ENCODE results near the gene DNAJB12.
"Not testable (repeated sequence)": the region's sequence is repeated elsewhere in the genome, so short reads cannot be mapped to it uniquely, and the experiment has no call there.

Gene DNAJB12

DNA sequence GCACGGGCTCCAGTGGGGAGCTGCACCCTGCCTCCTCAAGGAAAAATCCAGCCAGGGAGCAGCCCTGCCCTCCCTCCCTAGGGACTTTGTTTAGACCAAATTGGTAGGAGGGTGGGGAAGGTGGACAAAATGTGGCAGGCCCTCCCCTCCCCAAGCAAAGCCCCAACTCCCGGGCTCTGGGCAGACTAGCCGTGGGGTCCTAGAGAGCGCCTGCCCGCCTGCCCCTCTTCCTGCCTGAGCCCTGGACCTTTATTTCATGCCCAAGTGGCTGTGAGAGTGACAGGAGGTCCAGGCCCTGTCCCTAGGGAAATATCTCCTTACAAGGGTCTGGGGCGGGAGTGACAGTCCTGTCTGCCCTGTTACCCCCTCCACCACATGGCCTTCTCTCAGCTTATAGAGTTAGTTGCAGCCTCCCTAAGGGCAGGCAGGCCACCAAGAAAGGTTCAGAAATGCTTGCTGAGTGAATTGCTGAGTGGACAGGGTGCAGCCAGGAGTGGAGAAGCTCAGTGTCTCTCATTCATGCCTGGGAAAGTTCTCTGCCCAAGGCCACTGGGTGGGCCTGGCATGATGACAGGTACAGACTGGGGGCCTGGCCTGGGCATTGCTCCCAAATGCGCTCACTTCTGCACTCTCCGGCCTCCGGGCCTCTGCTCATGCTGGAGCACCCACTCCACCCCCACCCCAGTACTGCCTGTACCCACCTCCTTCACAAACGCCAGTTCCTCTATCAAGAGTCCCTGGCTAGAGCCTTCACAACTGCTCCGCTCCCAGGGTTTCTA, 25.2 kb downstream of the DNAJB12 start:
- FAIRE-seq: no peak

DNA sequence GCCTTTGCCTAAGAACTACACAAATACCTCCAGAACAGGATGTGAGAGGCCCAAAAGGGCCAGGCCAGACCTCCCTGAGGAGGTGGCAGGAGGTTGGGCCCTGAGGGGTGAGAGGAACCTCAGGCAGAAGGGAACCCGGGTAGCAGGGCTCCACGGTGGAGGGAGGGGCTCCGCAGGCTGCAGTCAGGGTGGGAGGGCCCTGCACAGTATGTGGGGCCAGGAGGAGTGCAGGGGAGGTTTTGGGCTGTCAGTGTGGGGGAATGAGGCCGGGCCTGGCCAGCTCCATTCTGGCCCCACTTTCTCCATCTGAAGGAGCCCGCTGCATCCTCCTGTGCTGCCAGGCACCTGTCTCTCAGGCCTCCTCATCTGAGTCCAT, 25.9 kb downstream of the DNAJB12 start:
- no peak for FAIRE-seq

DNA sequence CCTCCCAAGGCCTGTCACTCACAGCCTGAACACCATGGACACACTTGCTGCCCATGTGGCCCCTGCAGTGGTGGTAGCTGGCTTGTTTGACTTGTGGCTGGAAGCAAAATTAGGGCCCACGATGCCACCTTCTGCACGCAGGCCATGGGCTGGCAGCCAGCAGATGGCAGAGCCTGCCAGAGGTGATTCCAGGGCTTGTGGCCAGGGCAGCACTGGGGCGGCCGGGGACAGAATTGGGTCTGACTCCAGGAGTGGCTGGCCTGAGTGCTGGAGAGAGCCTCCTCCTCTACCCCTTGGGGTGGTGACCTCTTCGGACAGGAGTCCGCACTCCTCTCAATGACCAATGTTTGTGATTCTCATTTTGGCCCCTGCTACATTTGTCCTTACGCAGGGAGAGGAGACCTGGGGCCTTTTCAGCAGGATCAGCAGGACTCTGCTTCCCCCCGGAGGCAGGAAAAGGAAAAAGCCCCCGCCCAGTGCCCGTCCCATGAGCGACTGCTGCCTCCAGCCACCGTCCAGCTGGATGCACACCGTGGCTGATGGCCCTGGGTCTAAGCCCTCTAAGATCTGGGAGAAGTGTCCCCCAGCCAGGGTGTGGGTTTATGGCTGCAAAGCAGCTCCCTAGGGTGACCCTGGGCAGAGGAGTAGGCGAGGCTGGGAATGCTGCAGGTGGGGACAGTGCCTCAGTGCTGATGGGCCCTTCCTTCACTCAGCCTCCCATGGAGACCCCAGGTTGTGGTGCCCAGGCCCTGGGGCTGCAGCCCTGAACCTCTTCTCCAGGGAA, 26.5 kb downstream of the DNAJB12 start:
- FAIRE-seq: no peak

DNA sequence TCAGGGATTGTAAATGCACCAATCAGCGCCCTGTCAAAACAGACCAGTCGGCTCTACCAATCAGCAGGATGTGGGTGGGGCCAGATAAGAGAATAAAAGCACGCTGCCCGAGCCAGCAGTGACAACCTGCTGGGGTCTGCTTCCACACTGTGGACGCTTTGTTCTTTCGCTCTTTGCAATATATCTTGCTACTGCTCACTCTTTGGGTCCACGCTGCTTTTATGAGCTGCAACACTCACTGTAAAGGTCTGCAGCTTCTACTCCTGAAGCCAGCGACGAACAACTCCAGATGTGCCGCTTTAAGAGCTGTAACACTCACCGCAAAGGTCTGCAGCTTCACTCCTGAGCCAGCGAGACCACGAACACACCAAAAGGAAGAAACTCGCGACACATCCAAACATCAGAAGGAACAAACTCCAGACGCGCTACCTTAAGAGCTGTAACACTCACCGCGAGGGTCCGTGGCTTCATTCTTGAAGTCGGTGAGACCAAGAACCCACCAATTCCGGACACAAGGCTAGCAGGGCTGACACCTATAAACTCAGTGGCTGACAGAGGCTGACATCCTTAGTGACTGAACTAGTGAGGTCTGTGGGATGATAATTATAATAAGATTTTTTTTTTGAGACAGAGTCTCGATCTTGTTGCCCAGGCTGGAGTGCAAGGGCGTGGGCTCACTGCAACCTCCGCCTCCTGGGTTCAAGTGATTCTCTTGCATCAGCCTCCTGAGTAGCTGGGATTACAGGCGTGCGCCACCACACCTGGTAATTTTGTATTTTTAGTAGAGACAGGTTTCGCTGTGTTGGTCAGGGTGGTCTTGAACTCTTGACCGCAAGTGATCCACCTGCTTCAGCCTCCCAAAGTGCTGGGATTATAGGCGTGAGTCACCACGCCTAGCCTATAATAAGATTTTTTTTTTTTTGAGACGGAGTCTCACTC, 27.8 kb downstream of the DNAJB12 start:
- FAIRE-seq: not testable (repeated sequence)

DNA sequence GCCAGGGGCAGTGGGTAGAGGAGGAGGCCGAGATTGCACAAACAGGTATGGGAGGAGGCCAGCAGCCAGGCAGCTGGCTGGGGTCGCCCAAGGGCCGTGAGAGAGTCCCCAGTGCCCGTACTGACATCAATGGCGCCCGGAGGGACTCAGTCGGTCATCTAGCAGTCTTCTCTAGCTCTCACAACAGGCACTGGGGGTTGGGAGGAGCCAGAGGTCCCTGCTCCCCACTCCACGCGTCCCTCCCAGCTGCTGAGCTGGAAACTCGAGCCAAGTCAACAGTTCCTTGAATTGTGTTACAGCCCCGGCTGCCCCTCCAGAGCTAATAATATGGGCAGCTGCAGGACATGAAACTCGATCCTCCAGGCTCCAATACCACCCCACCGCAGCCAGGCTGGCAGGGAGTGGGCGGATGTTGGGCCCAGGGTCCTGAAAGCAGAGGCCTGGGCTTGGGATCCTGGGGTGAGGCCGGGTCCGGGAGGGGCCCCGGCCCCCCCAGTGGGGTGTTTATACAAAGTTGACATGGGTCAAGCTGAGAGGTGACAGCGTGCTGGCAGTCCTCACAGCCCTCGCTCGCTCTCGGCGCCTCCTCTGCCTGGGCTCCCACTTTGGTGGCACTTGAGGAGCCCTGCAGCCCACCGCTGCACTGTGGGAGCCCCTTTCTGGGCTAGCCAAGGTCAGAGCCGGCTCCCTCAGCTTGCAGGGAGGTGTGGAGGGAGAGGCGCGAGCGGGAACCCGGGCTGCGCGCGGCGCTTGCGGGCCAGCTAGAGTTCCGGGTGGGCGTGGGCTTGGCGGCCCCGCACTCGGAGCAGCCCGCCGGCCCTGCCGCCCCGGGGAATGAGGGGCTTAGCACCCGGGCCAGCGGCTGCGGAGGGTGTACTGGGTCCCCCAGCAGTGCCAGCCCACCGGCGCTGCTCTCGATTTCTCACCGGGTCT, 29.2 kb downstream of the DNAJB12 start:
- FAIRE-seq: not testable (repeated sequence)

DNA sequence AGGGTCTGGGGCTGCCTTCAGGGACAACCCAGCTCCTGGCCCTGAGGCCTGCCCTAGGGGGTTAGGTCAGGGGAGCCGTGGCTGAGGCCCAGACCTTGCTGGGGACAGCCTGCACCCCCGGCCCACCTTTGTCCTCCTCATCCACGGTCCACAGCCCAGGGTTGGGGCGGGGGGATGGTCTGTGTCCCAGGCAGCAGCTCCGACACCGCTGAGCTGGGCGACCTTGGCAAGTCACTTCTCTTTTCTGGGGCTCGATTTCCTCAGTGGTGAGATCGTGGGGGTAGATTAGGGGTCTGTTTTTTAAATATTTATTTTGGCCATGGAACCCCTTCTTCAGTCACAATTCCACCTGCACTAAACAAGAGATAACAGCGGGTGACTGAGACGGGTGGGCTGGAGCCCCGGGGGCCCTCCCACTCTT, 30.9 kb downstream of the DNAJB12 start:
- no peak for FAIRE-seq

DNA sequence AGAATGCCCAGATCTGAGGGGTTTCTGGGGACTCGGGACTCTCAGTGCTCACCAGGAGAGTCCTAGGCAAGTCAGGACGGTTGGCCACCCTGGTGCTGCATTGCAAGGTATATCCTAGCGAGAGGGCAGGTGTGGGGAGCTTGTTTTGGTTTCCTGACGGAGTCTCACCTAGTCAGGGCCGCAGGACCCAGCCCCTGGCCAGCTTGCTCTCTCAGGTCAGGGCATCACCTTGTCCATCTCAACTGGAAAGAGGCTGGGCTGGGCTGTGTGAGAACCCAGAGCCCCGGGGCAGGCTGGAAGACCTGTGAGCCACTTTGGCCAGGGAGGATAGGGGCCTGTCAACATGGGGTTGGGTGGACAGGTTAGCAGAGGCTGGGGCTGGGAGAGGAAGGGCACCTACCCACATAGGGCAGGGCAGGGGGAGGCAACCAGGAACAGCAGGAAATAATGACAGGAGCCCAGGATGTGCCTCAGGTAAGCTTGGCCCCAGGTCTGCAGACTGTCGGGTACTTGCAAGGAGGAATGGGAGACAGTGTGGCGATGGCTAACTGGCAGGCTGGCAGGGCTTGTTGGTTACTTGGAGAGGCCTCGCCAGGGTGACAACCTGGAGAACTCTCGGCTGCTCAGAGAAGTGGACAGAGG, 31.5 kb downstream of the DNAJB12 start:
- no peak for FAIRE-seq

DNA sequence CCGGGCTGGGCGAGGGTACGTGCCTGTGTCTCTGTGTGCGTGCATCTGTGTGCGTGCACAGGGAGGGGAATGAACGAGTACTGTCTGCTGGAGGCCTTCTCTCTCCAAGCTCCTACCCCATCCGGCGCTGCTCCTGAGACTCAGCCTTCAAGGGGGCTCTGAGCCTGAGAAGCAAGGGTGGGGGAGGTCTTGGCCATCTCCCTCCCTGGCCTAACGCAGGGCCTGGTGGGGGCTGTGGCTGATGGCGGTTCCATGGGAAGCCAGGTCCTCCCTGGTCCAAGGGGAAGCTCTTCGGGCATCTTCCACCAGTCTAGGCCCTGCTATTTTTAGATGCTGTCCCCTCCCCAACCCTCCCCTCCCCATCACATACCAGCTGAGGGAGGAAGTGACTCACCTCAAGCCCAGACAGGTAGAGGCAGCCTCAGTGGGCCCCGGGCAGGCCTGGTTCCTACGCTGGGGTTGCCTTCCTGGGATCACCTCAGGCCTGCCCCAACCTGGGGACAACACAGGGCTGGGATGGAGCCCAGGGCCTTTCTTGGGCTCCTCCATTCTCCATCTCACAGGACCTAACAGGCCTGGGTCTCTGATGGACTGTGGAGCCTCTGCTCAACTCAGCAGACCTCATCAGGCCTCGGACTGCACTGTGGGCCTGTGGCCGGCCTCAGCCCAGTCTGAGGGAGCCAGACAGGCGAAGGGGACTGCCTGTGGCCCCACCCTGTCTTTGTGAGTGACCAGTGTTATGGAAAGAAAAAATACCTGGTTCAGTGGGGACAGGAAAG, 32.2 kb downstream of the DNAJB12 start:
- FAIRE-seq: no peak

DNA sequence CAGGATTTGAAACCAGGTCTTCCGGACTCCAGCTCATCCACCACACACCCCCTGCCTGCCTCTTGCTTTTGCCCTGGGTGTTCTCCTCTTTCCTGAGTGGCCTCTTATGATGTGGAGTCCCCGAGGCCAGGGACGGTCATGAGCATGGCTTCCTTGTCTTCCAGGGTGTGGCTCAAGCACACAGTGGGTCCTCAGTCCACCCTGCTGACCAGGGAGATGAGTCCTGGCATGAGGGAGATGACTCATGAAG, 32.8 kb downstream of the DNAJB12 start:
- no peak for FAIRE-seq

DNA sequence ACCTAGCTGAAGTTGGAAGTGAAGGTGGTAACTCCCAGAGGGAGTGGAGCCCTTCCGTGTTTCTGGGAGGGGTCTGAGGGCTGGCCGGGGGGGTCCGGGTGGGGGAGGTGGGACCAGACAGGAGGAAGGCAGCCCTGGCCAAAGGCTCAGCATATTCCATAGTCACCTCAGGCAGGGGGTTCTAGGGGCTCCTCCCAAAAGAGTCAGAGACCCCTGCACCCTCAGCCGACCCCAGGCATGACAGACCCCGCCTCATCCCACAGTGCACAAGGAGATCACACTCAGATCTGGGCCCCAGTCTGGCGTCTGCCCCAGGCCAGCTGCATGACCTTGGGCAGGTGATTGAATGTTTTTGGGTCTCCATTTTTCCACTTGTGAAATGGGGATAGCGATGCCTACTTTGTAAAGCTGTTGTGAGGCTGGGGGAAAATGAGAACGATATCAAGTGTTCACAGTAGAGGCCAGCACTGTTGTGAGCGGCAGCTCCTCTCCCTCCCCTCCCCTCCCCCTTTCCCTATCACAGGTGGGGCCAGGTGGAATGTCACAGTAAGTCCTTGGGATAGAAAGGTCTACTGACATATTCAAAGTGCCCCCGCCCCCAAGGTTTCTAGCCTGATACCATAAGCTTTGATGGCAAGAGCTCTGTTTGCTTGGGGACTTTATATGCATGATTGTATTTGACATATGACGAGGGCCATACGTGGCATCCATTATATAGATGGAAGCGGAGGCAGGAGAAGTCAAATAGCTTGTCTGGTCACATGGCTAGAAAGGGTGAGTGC, 33.3 kb downstream of the DNAJB12 start:
- no peak for FAIRE-seq

DNA sequence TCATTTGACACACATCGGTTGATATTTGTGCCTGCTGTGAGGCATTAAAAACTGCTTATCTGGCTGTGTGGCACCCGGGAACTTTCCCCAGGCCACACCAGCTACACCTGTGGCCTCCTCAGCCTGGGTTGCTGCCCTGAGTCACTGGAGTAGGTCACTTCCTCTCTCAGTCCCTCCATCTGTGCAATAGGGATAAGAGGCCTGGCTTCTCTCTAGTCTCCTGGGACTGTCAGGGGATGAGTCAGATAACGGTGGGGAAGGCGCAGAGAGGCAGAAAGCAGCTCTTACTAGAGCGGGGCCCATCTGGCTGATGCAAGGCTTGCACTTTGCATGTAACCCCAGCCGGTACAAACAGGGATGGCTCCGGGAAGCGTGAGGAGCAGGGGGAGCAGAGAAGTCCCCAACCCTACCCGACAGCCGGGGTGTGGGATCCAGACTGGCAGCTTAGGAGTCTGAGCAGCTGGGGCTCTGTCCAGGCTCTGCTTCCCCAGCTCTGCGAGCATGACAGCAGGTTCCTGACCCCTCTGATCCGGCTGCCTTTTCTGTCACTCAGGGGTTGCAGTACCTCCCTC, 34.0 kb downstream of the DNAJB12 start:
- no peak for FAIRE-seq

DNA sequence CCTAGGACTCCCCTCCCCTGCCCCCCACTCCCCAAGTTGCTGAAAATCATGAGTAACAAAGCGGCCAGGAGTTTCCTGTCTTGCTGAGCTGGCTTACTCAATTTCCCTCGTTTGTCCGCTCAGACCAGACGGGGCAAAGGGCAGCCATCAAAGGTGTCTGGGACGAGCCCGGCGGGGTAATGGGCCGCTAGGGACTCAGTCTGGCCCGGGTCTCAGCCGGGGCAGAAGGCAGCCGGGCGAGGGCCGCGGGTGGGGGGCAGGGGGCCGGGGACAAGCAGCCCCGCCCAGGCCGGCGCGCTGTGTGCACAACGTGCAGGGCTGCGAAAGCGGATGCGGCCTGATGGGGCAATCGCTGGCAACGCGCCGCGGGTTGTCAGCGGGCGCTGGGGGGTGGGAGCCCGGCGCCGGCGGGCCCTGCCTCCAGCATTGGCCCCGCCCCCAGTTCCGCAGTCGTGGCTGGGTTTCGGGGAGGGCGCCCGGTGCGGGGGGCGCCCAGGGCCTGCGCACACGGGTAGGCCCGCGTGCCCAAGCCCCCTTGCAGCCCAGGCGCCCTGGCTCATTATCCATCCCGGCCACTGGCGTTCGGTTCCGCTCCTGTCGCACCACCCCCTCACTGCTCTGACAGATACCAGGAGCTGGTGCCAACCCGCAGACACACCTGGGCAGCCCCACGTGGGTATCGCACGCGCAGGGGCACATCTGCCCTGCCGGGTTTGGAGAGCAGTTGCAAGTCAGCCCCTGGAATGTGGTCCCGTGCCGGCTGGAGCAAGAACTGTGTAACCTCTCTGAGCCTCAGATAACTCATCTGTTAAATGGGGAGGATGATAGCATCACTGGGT, 35.1 kb downstream of the DNAJB12 start:
- no peak for FAIRE-seq

DNA sequence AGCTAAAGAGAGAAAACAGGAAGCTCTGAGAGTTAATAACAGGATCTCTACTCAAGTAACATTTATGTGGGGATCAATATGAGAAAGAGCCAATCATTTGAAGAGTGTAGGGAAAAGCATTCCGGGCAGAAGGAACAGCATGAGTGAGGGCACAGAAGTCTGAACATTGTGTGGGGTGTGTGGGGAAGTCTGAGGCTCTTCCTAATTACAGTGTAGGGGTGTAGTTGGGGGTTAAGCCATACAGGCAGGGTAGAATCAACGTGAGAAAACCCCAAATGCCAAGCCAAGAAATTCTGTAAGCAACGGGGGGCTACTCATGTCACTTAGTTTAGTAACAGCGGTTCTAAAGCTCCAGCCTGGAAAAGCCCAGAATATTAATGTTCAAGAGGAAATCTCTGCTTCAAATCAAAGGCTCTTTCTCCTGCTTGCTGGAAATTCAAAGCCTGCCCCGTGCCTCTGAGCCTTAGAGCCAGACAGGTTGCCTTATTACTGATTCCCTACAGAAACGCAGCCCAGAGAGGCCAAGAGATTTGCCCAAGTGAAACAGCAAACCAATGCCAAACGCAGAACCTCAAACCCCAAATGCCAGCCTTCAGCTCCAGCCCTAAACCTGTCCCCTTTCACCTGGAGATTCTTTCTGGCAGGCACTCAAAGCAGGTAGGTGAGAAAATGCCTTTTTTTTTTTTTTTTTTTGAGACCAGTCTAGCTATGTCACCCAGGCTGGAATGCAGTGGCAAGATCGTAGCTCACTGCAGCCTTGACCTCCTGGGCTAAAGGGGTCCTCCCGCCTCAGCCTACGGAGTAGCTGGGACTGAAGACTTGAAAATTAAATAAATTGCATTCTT, 36.1 kb downstream of the DNAJB12 start:
- FAIRE-seq: no peak

DNA sequence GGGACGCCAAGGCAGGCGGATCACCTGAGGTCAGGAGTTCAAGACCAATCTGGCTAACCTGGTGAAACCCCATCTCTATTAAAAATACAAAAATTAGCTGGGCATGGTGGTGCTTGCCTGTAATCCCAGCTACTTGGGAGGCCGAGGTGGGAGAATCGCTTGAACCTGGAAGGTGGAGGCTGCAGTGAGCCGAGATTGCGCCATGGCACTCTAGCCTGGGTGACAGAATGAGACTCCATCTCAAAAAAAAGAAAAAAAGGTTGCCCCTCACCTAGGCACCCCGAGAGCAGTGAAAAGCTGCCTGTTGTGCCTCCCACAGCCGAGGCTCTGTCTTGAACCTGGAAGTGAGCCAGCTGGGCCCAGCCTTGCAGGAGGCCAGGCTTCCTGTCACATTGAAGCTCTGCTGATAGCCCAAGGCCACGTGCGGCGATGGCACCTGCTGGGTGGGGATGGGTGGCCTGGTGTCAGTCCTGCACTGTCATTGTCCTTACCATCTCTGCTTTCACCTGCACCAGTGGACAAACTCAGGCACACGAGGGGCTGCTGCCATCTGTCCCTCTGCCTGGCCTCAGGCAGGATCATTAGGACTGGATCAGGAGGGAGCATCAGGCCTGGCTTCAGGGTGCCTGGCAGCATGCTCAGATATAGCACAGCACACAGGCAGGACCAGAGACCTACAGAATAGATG, 37.8 kb downstream of the DNAJB12 start:
- FAIRE-seq: no peak

DNA sequence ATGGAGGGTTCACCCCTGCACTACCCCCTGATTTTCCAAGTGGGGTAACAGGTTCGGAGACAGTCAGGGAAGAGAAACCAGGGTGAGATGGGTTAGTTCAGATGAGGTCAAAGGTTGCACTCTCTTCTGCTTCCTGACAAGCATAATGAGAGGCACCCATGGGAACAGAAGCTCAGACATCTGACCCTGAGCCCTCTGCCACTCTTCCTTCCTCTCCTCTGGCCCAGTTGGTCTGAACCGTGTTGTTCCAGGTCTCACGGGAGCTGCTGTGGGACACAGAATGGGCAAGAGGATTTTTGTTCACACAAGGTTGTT, 38.4 kb downstream of the DNAJB12 start:
- FAIRE-seq: no peak

DNA sequence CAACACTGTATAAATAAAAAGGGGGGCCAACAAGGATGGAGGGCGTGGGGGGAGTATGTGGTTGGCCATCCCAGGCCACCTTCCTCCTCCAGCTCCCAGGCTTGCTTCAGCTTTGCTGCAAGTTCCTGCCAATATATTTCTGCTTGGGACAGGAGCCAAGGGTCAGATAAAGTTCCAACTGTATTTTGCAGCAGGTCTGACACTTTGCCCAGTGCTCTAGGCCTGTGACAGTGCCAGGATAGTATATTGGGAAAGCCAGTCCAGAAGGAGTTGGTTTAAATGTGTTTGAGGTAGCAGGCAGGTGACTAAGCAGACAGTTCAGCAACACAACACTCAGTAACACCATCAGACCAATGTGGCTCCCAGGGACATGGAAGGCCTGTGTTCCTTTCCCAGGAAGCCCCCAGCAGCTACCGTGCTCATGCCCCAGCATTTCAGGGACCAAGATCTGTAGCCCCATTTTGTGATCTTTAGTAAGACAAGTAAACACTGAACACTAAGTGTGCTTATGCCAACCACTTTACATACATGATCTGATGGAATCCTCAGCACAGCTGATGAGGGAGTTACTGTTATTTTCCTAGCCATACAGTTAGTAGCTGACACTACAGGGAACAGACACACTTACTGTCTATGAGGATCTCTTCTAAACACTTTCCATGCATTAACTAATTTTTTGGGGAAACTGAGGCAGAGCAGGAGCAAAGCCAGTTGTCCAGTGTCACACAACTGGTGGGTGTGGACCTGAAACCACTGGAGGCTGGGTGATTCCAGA, 38.9 kb downstream of the DNAJB12 start:
- no peak for FAIRE-seq

DNA sequence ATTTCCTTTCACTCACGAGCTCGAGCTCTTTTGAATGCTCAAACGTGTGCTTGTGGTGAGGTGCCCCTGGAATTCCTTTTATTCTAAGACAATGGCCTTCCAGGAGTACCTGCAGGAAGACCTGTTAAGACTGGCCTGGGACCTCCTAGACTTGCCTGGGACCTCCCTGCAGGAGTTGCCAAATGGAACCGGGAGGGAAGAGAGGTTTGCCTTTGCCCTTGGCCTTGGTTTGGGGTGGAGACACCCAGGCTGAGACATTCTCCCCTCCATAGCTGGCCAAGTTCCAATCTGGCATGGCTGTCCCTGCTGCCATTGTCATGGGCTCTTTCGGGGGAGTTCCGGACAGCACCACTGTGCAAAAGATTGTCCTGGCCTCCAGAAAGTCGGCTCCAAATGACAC, 39.7 kb downstream of the DNAJB12 start:
- no peak for FAIRE-seq

Measured in A204.1 (cell line).